GM12878 (cell line): Measurements from ENCODE around the gene BNIP1.

ENCODE experiments used
- BRCA1 ChIP-seq: IDR thresholded peaks from 2 replicates; pipeline ENCODE4 v1.6.1; 2011; ENCODE audit warnings: low read depth, low read length, improper control_type of control experiment
- CEBPB ChIP-seq, 2 experiments: fragments of 150-350 bp in 1 of 2; IDR thresholded peaks; 2 replicates each; pipeline ENCODE4 v1.6.1; 2012 to 2014; ENCODE audit warnings: low read depth in 2 of 2, low read length in 2 of 2, borderline replicate concordance in 1 of 2, inconsistent platforms in 1 of 2
- CTCF ChIP-seq, 3 experiments: IDR thresholded peaks in 2 of 3; conservative IDR thresholded peaks in 1 of 3; 2 replicates each; pipeline ENCODE4 v1.5.1; 2011; ENCODE audit warnings: low read depth in 3 of 3, low read length in 3 of 3, mild to moderate bottlenecking in 3 of 3, control low read depth in 2 of 3, moderate library complexity in 2 of 3, inconsistent platforms in 1 of 3, mixed read lengths in 1 of 3; ENCODE audit not compliant: control insufficient read depth in 2 of 3, insufficient read depth in 1 of 3; ENCODE audit errors: extremely low read depth in 1 of 3
- MAX ChIP-seq: IDR thresholded peaks from 2 replicates; pipeline ENCODE4 v1.6.1; 2012; ENCODE audit warnings: low read depth, low read length, improper control_type of control experiment
- NFIC ChIP-seq: IDR thresholded peaks from 2 replicates; pipeline ENCODE4 v1.6.1; 2012; ENCODE audit warnings: low read depth, mild to moderate bottlenecking, inconsistent platforms, low read length, moderate library complexity
- POLR2A ChIP-seq: IDR thresholded peaks from 2 replicates; pipeline ENCODE4 v1.6.1; 2011; ENCODE audit warnings: low read depth, mild to moderate bottlenecking, low read length
- TAF1 ChIP-seq: IDR thresholded peaks from 2 replicates; pipeline ENCODE4 v1.6.1; 2011; ENCODE audit warnings: mild to moderate bottlenecking, low read depth, low read length, borderline replicate concordance
- ZBTB33 ChIP-seq: fragments of 450-650 bp; IDR thresholded peaks from 2 replicates; pipeline ENCODE4 v1.6.1; 2017; ENCODE audit warnings: mild to moderate bottlenecking
- ZNF592 ChIP-seq: fragments of 450-650 bp; IDR thresholded peaks from 2 replicates; pipeline ENCODE4 v1.6.1; 2017; ENCODE audit warnings: mild to moderate bottlenecking, moderate library complexity

- TF ChIP-seq ZBTB33 (no peak), TAF1 (no peak), CTCF (IDR thresholded peaks at IDR 0.05 in 2 of 3, conservative IDR thresholded peaks at IDR 0.05 in 1 of 3; ENCODE audit: control insufficient read depth in 2 of 3, extremely low read depth in 1 of 3, insufficient read depth in 1 of 3, low read depth in 3 of 3, low read length in 3 of 3) (no peak), POLR2A (no peak), NFIC (no peak), ZNF592 (no peak), BRCA1 (no peak), CEBPB (IDR thresholded peaks at IDR 0.05; ENCODE audit: borderline replicate concordance in 1 of 2, low read depth in 2 of 2, low read length in 2 of 2) (no peak), MAX (no peak)
Observed at GRCh38 chr5:173202266-173202875, 58.0 kb downstream of the BNIP1 start.
